Aorta (tissue), 5 donors: Measurements from ENCODE around the gene MSI2. TPM values are rescaled to one million over a fixed set of nuclear protein-coding genes. Genes with fewer than 3 reads are reported as not detected.
"Not testable (repeated sequence)": the region's sequence is repeated elsewhere in the genome, so short reads cannot be mapped to it uniquely, and the experiment has no call there.

Experiments
- ATAC-seq: fragments of 200-7000 bp; cut with Tn5 transposase; one replicate; pipeline ENCODE4 v1.9.1; 2022; ENCODE audit warnings: moderate library complexity; ENCODE audit not compliant: low FRiP score
- DNase-seq, 2 donors: peaks; one replicate each; pipeline ENCODE4 v3.0.0-alpha.2; 2020
- H3K27ac ChIP-seq, 2 donors: one replicate each; pipeline ENCODE4 v1.5.1; 2013; ENCODE audit warnings: low read length in 2 of 2, mild to moderate bottlenecking in 2 of 2, moderate library complexity in 2 of 2, control low read depth in 1 of 2, inconsistent platforms in 1 of 2, low read depth in 1 of 2
- H3K27me3 ChIP-seq, 2 donors: one replicate each; pipeline ENCODE4 v1.6.1; 2013; ENCODE audit warnings: control low read depth in 1 of 2, low read length in 1 of 2, mild to moderate bottlenecking in 1 of 2, moderate library complexity in 1 of 2; ENCODE audit not compliant: insufficient read depth in 2 of 2, control insufficient read depth in 1 of 2
- H3K36me3 ChIP-seq, 2 donors: one replicate each; pipeline ENCODE4 v1.6.1; 2013; ENCODE audit warnings: control low read depth in 1 of 2, low read length in 1 of 2, mild to moderate bottlenecking in 1 of 2; ENCODE audit not compliant: insufficient read depth in 2 of 2, control insufficient read depth in 1 of 2
- H3K4me1 ChIP-seq, 2 donors: one replicate each; pipeline ENCODE4 v1.6.1; 2013; ENCODE audit warnings: low read length in 2 of 2, control low read depth in 1 of 2, mild to moderate bottlenecking in 1 of 2, moderate library complexity in 1 of 2; ENCODE audit not compliant: insufficient read depth in 2 of 2, control insufficient read depth in 1 of 2
- H3K4me3 ChIP-seq, 2 donors: one replicate each; pipeline ENCODE4 v1.5.1; 2013; ENCODE audit warnings: low read length in 2 of 2, control low read depth in 1 of 2, mild to moderate bottlenecking in 1 of 2
- H3K9me3 ChIP-seq: one replicate; pipeline ENCODE4 v1.6.1; 2013; ENCODE audit warnings: mild to moderate bottlenecking, low read length; ENCODE audit not compliant: control insufficient read depth
- WGBS, 2 donors: extraction: QIAGEN DNeasy Blood & Tissue Kit; methylation state at CpG; one replicate each; pipeline ENCODE4 v1.1.7; 2013; 5-methylcytosine and 5-hydroxymethylcytosine counted together
- intact Hi-C, 2 donors: fragments of 100-400 bp; cut with DNase I; formaldehyde crosslinking; loops; one replicate each; pipeline versions ENCODE4 v1.14.2 to v1.15.0; 2022
- polyA plus RNA-seq, 2 donors: library from polyadenylated mRNA; stranded (reverse); fragments of 200-250 nt; gene quantifications; one replicate each; pipeline ENCODE4 v1.2.3, GENCODE V29; 2013
- total RNA-seq, 2 donors: library from RNA; stranded (reverse); fragmentation: NEBNext Ultra II Directional; extraction: Animal tissue kit (Norgen Biotek cat#: 25700); gene quantifications; one replicate each; pipeline ENCODE4 v1.2.1, GENCODE V29; 2021
- donor health status: healthy with polysubstance abuse.
- donor health status: Bipolar disorder and iron deficiency.
- donor health status: DM: no; HTN: no; CAD: no.
- donor health status: DM: no; HTN: no; CAD: no.
- donor health status: DM: yes; HTN: yes; CAD: no.

Gene MSI2
- total and polyA plus RNA-seq, 4 donors, result 9.3 to 48.2 (median 29.1) TPM

DNA sequence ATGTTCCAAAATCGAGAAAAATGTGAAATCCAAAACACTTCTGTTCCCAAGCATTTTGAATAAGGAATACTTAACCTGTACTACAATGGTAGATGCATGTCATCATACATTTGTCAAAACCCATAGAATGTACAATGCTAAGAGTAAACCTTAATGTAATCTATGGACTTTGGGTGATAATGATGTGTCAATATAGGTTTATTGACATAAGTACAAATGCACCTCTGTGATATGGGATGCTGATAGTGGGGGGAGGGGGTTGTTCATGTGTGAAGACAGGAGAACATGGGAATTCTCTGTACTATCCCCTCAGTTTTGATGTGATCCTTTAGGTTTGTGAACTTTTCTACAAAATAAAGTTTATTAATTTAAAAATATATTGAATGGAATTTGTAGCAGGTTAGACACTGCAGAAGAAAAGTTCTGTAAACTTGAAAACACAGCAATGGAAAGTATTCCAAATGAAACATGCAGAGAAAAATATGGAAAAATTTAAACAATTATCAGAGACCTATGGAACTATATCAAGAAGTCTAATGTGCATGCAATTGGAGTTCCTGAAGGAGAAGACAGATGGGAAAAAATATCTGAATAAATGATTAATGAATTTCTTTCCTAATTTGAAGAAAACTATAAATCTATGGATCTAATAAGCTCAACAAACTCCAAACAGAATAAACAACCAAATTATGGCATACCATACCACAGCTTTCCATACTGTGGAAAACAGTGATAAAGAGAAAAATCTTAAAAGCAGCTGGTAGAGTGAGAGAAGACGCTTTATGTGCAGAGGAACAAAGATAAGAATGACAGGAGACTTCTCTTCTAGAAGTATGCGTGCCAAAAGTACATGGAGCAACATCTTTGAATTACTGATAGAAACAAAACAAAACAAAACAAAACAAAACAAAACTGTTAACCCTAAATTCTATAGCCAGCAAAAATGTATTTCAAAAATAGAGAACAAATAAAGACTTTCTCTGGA, 34.7 kb upstream of the MSI2 start:
- WGBS, 2 donors, result 76 to 80% methylated on average over 3 of the region's 3 CpGs
- no peak for ATAC-seq
- no peak overlapping the region for H3K27ac ChIP-seq
- intact Hi-C loops, result no loop called here
- DNase-seq, result no peak
- no peaks in the 10 kb centered on the region for H3K9me3 ChIP-seq
- no peaks in the 10 kb centered on the region for H3K27me3 ChIP-seq
- H3K36me3 ChIP-seq, result no peaks in the 10 kb centered on the region
- peaks cover 0 to 2% of the 10 kb centered on the region in 2 donors for H3K4me1 ChIP-seq
- H3K4me3 ChIP-seq, result no peak overlapping the region

DNA sequence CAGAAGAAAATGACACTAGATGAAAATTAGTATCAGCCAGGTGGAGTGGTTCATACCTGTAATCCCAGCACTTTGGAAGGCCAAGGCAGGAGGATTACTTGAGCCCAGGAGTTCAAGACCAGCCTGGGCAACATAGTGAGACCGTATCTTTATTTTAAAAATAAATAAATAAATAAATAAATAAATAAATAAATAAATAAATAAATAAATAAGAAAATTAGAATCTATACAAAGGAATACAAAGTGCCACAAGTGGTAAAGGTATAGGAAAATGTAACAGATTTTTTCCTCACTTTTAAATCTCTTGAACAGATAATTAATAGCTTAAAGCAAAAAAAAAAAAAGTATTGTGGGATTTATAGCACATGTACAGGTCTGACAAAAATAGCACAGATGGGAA, 33.9 kb upstream of the MSI2 start:
- H3K36me3 ChIP-seq, H3K27me3 ChIP-seq, H3K4me3 ChIP-seq, intact Hi-C loops, H3K27ac ChIP-seq, ATAC-seq, DNase-seq, H3K4me1 ChIP-seq, H3K9me3 ChIP-seq: not testable (repeated sequence)
- WGBS, 2 donors, result 91 to 96% methylated on average over 1 of the region's 1 CpG

DNA sequence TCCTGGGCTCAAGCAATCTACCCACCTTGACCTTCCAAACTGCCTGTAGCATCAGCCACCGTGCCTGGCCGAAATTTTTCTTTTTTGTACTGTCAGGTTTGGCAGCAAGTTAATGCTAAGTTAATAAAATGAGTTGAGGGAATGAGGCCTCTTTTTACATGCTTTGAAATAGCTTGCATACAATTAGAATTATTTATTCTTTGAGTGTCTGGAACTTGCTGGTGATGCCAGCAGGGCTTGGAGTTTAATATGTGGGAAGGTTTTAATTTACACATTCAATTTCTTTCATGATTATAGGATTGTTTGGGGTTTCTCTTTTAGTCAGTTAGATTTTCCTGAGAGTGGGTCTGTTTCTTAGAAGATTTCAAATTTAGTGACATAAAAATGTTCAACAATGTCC, 31.2 kb upstream of the MSI2 start:
- Histone ChIP-seq H3K27ac (no peak overlapping the region), H3K27me3 (no peaks in the 10 kb centered on the region), H3K4me1 (no peaks in the 10 kb centered on the region), H3K4me3 (no peak overlapping the region), H3K36me3 (no peaks in the 10 kb centered on the region), H3K9me3 (no peaks in the 10 kb centered on the region)
- 77 to 83% methylated on average over 2 of the region's 2 CpGs for WGBS, 2 donors
- no peak for ATAC-seq
- no peak for DNase-seq
- intact Hi-C loops, result no loop called here

DNA sequence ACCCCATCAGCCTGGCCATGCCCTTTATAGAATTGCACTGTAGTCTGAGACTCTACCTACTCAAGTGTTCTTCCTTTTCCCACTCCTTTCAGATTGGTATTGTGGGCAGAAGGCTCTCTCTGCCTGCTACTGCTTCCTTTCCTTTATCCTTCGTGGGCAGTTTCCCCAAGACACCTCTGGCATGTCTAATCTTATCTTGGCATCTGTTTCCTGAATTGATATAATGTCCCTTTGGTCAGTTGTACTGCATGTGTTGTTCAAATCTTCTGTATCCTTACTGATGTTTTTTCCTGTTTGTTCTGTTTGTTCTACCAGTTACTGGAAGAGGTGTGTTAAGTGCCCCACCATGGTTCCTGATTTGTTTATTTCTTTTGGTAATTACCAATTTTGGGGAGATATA, 29.5 kb upstream of the MSI2 start:
- Histone ChIP-seq H3K4me1 (no peaks in the 10 kb centered on the region), H3K27me3 (no peaks in the 10 kb centered on the region), H3K27ac (no peak overlapping the region), H3K36me3 (no peaks in the 10 kb centered on the region), H3K9me3 (no peaks in the 10 kb centered on the region), H3K4me3 (no peak overlapping the region)
- ATAC-seq (no peak), DNase-seq (no peak)
- 40 to 61% methylated on average over 1 of the region's 1 CpG for WGBS, 2 donors
- intact Hi-C loops, result no loop called here

GRCh38 chr17:57228911-57229310, 27.4 kb upstream of the MSI2 start:
- 77 to 84% methylated on average over 4 of the region's 4 CpGs for WGBS, 2 donors
- H3K4me3 ChIP-seq, result no peak overlapping the region
- no peaks in the 10 kb centered on the region for H3K36me3 ChIP-seq
- intact Hi-C loops, result no loop called here
- no peak for ATAC-seq
- no peaks in the 10 kb centered on the region for H3K4me1 ChIP-seq
- no peaks in the 10 kb centered on the region for H3K9me3 ChIP-seq
- H3K27ac ChIP-seq, result no peak overlapping the region
- DNase-seq, result no peak
- H3K27me3 ChIP-seq, result no peaks in the 10 kb centered on the region

GRCh38 chr17:57234061-57234738, 22.1 kb upstream of the MSI2 start:
- no peak for DNase-seq
- no peaks in the 10 kb centered on the region for H3K36me3 ChIP-seq
- H3K27ac ChIP-seq, result no peak overlapping the region
- no peaks in the 10 kb centered on the region for H3K27me3 ChIP-seq
- no peak overlapping the region for H3K4me3 ChIP-seq
- no peaks in the 10 kb centered on the region for H3K4me1 ChIP-seq
- no peak for ATAC-seq
- 61 to 72% methylated on average over 2 of the region's 2 CpGs for WGBS, 2 donors
- intact Hi-C loops, result no loop called here
- no peaks in the 10 kb centered on the region for H3K9me3 ChIP-seq

- H3K36me3 ChIP-seq, result no peaks in the 10 kb centered on the region
- intact Hi-C loops, result no loop called here
- no peak overlapping the region for H3K27ac ChIP-seq
- ATAC-seq (no peak), DNase-seq (no peak)
- WGBS, 2 donors, result 23 to 24% methylated on average over 1 of the region's 1 CpG
- H3K27me3 ChIP-seq, result no peaks in the 10 kb centered on the region
- no peak overlapping the region for H3K4me3 ChIP-seq
- H3K4me1 ChIP-seq, result no peaks in the 10 kb centered on the region
- H3K9me3 ChIP-seq, result no peaks in the 10 kb centered on the region
Observed at GRCh38 chr17:57234739-57235092, 21.6 kb upstream of the MSI2 start.

DNA sequence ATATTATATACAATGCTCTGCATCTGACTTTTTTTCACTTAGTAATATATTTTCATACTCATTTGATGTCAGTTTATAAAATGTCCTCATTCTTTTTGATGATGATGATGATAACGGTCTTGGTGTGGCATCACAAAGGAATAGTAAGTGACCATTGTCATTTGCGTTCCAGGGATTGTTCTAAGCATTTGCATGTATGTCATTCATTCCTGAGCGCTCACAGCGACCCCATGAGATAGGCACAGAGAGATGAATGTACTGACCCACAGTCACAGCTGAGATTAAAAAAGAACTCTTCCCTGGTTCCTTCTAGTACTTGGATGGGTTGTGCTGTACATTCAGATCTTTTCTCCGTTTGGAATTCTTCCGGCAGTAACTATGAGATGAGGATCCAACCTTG, 21.2 kb upstream of the MSI2 start:
- H3K27ac ChIP-seq, result no peak overlapping the region
- no peak overlapping the region for H3K4me3 ChIP-seq
- no peaks in the 10 kb centered on the region for H3K9me3 ChIP-seq
- intact Hi-C loops, result no loop called here
- H3K4me1 ChIP-seq, result no peaks in the 10 kb centered on the region
- ATAC-seq (no peak), DNase-seq (no peak)
- H3K27me3 ChIP-seq, result no peaks in the 10 kb centered on the region
- 81 to 82% methylated on average over 6 of the region's 6 CpGs for WGBS, 2 donors
- no peaks in the 10 kb centered on the region for H3K36me3 ChIP-seq
